Measurements from ENCODE around the gene RIMS4.
A peak's percentile ranks its signal among the peaks of the same experiment; 100 is the strongest.

RIMS4 gene

DNA sequence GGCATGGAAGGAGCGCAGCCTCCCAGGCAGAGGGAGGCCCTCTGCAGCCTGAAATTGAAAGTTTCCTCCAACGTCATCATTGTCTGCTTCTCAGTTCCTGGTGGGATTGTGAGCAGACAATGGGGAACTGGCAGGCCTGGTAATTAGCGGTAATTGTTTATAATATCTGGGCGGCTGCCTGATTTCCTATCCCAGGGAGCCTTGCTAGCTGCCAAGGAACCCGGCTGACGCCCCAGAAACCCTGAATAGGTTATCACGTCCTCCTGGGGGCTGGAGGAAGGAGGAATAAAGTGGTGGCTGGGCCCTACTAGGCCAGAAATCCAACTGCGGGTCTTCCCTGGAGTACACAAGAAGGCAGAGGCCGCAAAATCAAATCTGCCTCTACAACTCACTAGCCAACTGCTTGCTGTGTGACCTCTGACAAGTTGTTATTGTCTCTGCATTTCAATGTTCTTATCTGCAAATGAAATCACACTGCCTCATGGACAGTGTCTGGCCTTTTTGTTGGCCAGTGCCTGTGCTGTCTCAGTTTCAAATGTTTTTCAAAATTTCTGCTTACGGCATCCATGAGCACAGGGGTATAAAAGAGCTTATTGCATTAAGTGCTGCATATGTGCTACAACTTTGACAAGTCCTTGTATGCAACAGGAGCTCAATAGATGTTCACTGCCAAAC, 47.7 kb downstream of the RIMS4 start:
- DNase-seq (ENCODE audit: low spot score) = no peak

GRCh38 chr20:44761423-44761822, 48.9 kb downstream of the RIMS4 start:
- DNase-seq (ENCODE audit: low spot score) = no peak

- DNase-seq (ENCODE audit: low spot score) = no peak
Observed at GRCh38 chr20:44759595-44759994, 50.8 kb downstream of the RIMS4 start.

DNA sequence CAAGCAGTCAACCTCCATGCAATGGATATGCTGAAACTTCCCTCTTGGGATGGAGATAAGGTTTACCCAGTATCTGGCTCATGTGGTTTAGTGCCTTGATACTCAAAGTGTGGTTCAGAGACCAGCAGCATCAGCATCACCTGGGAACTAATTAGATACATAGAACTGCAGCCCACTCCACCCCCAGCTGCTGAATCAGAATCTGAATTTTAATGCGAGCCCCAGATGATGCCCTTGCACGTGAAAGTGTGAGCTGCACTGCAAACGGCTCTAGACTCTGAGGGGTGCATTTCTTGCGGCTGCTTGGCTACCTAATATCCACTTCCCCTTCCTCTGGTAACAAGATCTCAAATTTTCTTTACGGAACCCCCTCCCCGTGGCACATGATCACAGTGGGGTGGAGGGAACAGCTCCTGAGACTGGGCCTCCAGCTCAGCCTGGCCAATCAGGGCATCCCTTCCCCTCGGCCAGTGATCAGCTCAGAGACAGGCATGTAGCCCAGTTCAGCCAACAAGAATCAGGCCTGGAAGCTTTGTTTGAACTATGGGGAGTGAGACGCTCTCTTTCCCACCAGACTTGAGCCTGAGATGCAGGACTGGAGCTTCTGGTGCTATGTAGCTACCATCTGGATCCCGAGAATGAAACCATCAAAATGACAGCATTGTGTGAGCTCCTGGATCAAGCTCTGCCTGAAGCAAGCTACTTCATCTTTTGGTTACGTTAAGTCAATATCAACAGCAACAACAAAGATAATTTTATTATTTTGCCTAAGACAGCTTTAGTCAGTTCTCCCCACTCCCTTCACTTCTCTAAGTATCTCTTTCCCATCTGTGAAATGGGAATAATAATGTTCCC, 51.9 kb downstream of the RIMS4 start:
- no peak for DNase-seq (ENCODE audit: low spot score)

GRCh38 chr20:44756956-44757355, 53.4 kb downstream of the RIMS4 start:
- DNase-seq (ENCODE audit: low spot score) = no peak

DNA sequence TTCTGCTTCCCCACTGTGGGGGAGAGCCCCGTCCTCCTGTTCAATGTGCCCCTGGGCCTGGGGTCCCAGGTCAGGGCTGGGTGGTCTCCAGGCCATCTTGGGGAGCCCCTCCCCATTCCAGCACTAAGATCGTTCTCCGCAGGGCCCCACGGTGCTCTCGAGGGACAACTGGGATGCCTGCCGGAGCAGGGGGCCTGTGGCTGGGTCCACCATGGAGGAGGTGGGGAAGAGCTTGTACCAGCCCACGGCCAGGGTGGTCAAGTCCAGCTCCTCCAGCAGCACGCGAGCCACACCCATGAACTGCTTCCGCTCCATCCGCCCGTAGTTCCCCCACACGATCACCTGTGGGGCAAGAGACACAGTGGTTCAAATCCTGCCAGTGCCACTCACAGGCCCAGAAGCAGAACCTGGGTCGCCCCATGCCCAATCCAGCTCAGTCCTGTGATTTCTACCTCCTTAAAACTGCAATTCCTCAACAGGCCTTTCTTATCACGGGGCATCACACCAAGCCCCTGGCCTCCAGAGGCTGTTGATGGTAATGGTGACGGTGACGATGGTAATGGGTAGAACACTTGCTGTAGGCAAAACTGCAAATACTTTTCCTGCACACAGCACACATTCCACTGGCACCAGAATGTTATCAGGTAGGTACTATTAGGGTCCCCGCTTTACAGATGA, 54.2 kb downstream of the RIMS4 start:
- DNase-seq (ENCODE audit: low spot score) = no peak

DNA sequence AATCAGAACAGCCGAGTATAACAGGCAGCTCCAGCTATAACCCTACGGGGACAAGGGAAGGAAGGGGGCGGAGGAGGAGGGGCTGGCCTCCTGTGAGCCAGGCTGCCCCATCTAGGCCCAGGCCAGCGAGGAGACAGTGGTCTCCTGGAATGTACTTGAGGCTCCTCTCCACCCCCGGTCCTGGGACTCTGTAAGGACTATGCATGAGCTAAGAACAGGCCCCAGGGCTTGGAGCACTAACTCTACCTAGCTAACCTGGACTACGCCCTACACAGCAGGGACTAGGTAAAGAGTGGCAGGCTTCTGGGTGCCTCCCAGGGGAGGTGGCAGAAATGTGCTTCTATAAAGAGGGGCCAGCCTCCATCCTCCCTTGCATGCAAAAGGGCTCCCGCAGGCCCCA, 55.8 kb downstream of the RIMS4 start:
- DNase-seq (ENCODE audit: low spot score) = no peak

- DNase-seq (ENCODE audit: low spot score) = no peak
Observed at GRCh38 chr20:44752099-44752931, 58.0 kb downstream of the RIMS4 start.

GRCh38 chr20:44750081-44750805, 60.1 kb downstream of the RIMS4 start:
- DNase-seq (ENCODE audit: low spot score) = peak; percentile 15

DNA sequence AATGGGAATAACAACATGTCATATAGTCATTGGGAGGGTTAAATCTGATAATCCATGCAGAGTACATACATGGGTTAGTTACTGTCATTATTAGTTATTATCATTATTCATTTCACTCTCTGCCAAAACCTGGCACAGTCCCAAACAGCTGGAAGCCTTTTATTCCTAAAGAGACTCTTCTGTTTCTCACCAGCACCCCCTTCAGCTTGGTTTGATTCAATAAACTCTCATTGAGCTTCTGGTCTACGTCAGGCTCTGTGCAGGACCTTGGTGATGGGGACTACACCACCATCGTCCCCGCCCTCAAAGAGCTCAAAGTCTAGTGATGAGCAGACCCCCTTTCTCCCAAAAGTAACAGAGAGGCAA, 62.4 kb downstream of the RIMS4 start:
- no peak for DNase-seq (ENCODE audit: low spot score)

DNA sequence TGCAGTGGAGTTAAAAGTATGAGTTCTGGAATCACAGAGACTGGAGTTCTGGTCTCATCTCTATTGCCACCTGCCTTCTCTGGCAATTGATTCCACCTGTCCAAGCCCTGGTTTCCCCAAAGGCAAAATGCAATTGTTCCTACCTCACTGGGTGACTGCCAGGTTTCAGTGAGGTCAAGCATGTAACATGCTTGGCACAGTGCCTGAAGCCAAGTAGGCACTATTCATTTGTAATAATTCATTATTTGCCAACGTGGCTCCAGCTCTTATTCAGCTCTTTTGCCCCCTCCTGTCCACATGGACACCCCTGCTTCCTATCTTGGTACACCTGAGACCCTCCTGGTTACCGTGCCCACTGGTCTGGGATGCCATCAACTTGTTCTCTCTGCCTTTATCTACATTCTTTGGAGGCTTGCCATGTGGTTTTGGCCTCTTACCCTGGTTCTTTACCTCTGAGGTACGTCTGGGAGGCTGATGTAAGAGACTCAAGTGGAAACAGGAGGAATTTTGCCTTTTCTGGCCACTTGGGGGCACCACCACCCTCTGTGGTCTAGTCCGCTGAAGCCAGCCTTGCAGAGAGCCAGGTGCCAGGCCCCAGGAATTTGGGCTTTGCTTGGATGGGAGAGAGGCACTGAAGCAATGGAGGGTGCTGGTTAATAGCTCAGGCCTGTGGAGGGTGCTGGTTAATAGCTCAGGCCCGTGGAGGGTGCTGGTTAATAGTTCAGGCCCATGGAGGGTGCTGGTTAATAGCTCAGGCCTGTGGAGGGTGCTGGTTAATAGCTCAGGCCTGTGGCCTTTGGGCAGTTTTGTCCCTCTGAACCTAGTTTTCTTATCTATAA, 63.0 kb downstream of the RIMS4 start:
- DNase-seq (ENCODE audit: low spot score) = peak; percentile 65

GRCh38 chr20:44746367-44747165, 63.8 kb downstream of the RIMS4 start:
- DNase-seq (ENCODE audit: low spot score) = no peak

- peak; percentile 6 for DNase-seq (ENCODE audit: low spot score)
Observed at GRCh38 chr20:44745598-44746366, 64.6 kb downstream of the RIMS4 start, which contains the start of gene KCNK15. KCNK15 (plus strand) TSS chr20:44745865; CDS start chr20:44745911, 46 bp downstream.

- no peak for DNase-seq (ENCODE audit: low spot score)
Observed at GRCh38 chr20:44745122-44745597, 65.2 kb downstream of the RIMS4 start.

DNA sequence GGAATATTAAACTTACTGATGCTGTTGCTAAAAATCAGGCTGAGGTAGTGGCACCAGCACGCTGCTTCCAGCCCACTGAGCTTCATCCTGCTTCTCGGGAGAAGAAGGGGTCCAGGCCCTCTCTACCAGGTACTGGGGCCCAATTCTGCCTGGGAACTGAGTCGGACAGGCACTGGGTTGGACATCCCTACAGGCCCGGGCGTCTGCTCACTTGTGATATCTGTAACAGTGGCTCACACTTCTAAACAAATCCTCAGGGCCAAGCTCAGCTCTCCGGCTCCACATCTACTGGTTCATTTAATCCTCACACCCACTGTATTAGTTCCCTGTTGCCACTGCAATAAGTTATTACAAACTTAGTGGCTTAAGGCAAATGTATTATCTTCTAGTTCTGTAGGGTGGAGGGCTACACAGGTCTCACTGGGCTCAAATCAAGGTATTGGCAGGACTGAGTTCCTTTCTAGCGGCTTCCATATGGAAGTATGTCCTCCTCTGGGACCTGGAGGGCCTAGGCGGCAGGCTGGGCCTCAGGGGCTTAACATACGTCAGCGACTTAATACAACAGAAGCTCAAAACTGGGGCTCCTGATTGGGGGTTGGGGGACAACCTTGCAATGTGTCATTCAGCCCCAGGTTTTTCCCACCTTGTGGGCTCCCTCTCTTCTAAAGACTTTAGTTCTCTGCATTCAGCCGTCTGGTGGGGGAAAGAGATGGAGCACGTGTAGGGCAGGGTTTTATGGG, 66.3 kb downstream of the RIMS4 start:
- no peak for DNase-seq (ENCODE audit: low spot score)

GRCh38 chr20:44743080-44743701, 67.2 kb downstream of the RIMS4 start:
- no peak for DNase-seq (ENCODE audit: low spot score)

DNA sequence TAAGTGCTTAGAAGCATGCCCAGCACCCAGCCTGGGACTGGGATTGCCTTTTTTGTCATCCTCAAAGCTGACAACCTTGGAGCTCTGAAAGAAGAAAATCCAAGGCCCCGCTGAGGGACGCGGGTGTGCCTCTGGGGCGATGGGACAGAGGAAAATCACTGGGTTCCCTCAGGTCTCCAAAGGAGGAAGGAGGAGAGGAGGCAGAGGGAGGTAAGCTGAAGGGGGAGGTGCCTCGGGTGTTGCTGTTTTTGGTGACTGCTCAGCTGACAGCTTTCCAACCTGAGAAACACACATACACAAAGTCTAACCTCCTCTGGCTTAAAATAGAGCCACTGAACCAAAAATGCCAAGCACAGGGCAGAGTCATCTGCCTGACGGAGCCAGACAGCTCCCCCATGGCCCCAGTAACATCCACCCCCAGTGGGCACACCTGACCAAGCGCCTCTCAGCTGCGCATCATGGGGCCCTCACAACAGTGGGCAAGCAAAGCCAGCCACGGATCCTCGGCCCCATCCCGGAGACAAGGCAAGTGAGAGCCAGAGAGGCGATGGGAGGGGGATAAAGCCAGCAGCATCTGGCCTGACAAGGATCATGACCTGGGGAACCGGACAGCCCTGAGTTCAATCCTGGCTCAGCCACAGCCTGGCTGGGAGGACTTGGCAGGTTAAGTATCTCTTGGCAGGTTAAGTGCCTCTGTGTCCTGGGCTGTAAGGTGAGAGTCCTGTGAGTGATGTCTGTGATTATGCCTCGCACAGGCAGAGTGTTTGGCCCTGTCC, 67.9 kb downstream of the RIMS4 start:
- DNase-seq (ENCODE audit: low spot score) = no peak
